ENCODE results near the gene ELL. TPM values are rescaled to one million over a fixed set of nuclear protein-coding genes. Genes with fewer than 3 reads are reported as not detected.
A peak's percentile ranks its signal among the peaks of the same experiment; 100 is the strongest.

Gene ELL
- total and polyA plus RNA-seq, 2 donors (not counting 3 experiments of a cell fraction or from before 2014, with no cell fraction given) = 9.9 to 18.2 TPM

DNA sequence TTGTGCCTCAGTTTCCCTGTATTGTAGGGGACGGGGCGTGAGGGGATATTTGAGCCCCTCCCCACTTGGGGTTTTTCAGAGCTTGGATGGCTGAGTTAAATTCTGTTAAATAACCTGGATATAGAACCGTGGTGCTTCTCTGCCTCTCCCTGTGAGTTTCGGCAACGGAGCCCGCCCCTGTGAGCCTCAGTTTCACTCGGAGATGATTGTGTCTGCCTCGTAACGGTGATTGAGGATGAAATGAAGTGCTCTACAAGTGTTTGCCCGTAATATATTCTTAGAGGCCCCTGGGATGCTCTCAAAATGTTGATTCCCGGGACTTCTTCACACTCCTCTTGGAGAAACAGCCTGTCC lies 36.3 kb upstream of the ELL start:
- intact Hi-C loops (cut with micrococcal nuclease) (no loop called here), dilution Hi-C loops (cut with MboI; ENCODE audit: extremely low pct_ligation_motif_present, low sequenced_read_pairs) (no loop called here)
- TF ChIP-seq MYC (IDR thresholded peaks at IDR 0.05; ENCODE audit: low read depth, low read length) (no peak), POLR2A (IDR thresholded peaks at IDR 0.05; ENCODE audit: low read depth, low read length) (no peak), GATA2 (IDR thresholded peaks at IDR 0.05; ENCODE audit: insufficient read depth, insufficient read length, low read depth, low read length) (no peak), JUN (IDR thresholded peaks at IDR 0.05; ENCODE audit: borderline replicate concordance, insufficient read depth, insufficient read length, low read depth) (no peak), POLR2AphosphoS5 (IDR thresholded peaks at IDR 0.05; ENCODE audit: insufficient read depth, low read depth, low read length) (no peak), EZH2 (IDR thresholded peaks at IDR 0.05; ENCODE audit: borderline replicate concordance, low read depth, low read length, severe bottlenecking) (no peak), MAX (IDR thresholded peaks at IDR 0.05; ENCODE audit: insufficient read depth, insufficient read length) (no peak), FOS (IDR thresholded peaks at IDR 0.05; ENCODE audit: borderline replicate concordance, insufficient read depth, low read length) (no peak)
- TF ChIP-seq, protein P1, sequence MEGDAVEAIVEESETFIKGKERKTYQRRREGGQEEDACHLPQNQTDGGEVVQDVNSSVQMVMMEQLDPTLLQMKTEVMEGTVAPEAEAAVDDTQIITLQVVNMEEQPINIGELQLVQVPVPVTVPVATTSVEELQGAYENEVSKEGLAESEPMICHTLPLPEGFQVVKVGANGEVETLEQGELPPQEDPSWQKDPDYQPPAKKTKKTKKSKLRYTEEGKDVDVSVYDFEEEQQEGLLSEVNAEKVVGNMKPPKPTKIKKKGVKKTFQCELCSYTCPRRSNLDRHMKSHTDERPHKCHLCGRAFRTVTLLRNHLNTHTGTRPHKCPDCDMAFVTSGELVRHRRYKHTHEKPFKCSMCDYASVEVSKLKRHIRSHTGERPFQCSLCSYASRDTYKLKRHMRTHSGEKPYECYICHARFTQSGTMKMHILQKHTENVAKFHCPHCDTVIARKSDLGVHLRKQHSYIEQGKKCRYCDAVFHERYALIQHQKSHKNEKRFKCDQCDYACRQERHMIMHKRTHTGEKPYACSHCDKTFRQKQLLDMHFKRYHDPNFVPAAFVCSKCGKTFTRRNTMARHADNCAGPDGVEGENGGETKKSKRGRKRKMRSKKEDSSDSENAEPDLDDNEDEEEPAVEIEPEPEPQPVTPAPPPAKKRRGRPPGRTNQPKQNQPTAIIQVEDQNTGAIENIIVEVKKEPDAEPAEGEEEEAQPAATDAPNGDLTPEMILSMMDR (IDR thresholded peaks at IDR 0.05; ENCODE audit: extremely low read depth in 1 of 2, insufficient read depth in 1 of 2, low read depth in 1 of 2, low read length in 2 of 2) = no peak
- DNase-seq (ENCODE audit: low read depth, low spot score) = no peak
- Histone ChIP-seq H3K4me2 (ENCODE audit: insufficient read depth, low read length) (peak overlapping the region; percentile 91), H3K36me3 (ENCODE audit: control insufficient read depth in 2 of 2, extremely low read depth in 1 of 2, insufficient read depth in 2 of 2, low read length in 2 of 2) (no peaks in the 10 kb centered on the region), H2AFZ (ENCODE audit: low read depth, low read length) (no peak overlapping the region), H3K4me3 (replicated peaks in 1 of 3; ENCODE audit: insufficient read depth in 1 of 3, low read depth in 1 of 3, low read length in 3 of 3) (peak overlapping the region; percentile 56 to 90 (median 81)), H3K27me3 (ENCODE audit: control insufficient read depth in 2 of 2, insufficient read depth in 2 of 2, low read length in 2 of 2) (no peaks in the 10 kb centered on the region), H3K9me1 (replicated peaks; ENCODE audit: control insufficient read depth, extremely low read depth, insufficient read depth, low read length) (no peaks in the 10 kb centered on the region), H4K20me1 (replicated peaks; ENCODE audit: control insufficient read depth, extremely low read depth, insufficient read depth, low read length) (no peaks in the 10 kb centered on the region), H3K9me3 (replicated peaks; ENCODE audit: control insufficient read depth, insufficient read depth, low read length) (no peaks in the 10 kb centered on the region), H3K79me2 (ENCODE audit: control insufficient read depth, insufficient read depth, low read length) (peaks cover 28% of the 10 kb centered on the region), H3K27ac (ENCODE audit: insufficient read depth, low read depth, low read length) (peak overlapping the region; percentile 84), H3K9ac (replicated peaks; ENCODE audit: extremely low read depth, insufficient read depth, low read length) (peak overlapping the region; percentile 89), H3K4me1 (ENCODE audit: control insufficient read depth, extremely low read depth, insufficient read depth, low read length) (peaks cover 30% of the 10 kb centered on the region)
- POLR2A ChIA-PET = interaction anchor here (0.6 to 1.8 kb wide), 3 partner anchors 13 to 36 kb away, joined by 3 to 9 read pairs (median 8); partner anchors contain the start of genes ELL and UBA52
- TSS peak; percentile 50 for BruUV-seq (replicated peaks)
- CTCF ChIA-PET = interaction anchor here (0.6 to 2.0 kb wide), 10 partner anchors 13 to 114 kb away, joined by 3 to 12 read pairs (median 5); partner anchors contain the start of genes ELL, FKBP8 and UBA52
- no peak for FAIRE-seq
